ENCODE data around the gene GAL3ST3.

GAL3ST3 gene

DNA sequence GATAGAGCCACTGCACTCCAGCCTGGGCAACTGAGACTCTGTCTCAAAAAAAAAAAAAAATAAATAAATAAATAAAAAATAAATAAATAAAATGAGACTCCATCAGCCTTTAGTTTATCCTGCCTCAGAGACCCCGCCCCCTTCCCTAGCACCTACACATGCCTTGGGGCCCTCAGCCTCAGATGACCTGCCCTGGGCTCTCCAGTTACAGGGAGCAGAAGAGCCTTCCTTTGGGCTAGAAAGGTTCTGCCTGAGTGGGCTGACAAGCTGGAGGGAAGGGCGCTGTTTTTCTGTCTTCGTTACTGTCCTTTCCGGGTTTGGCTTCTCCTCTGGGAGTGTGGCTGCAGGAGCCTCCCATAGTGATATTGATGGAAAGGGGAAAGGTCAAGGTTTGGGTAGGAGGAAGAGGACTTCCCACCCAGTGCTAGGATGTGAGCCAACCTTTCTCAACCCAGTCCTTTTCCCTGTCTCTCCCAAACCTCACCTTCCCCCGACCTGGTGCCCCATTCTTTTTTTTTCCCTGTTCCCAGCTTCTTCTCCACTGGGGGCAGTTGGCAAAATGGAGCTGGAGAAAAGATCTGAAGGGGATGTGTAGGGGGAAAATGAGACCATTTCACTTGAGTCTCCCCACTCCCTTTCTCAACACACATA, 1.7 kb upstream of the GAL3ST3 start:
- Mint-ChIP-seq H3K9me3 (no peaks in the 10 kb centered on the region), H3K4me3 (peak overlapping the region; percentile 89), H3K27ac (peak overlapping the region; percentile 98), H3K36me3 (ENCODE audit: low read depth) (peaks cover 25% of the 10 kb centered on the region), H3K4me1 (peaks cover 67% of the 10 kb centered on the region), H3K27me3 (ENCODE audit: low read depth, poor library complexity) (peaks cover 14% of the 10 kb centered on the region)
- peak; percentile 46 for DNase-seq
- TF ChIP-seq, protein P1, sequence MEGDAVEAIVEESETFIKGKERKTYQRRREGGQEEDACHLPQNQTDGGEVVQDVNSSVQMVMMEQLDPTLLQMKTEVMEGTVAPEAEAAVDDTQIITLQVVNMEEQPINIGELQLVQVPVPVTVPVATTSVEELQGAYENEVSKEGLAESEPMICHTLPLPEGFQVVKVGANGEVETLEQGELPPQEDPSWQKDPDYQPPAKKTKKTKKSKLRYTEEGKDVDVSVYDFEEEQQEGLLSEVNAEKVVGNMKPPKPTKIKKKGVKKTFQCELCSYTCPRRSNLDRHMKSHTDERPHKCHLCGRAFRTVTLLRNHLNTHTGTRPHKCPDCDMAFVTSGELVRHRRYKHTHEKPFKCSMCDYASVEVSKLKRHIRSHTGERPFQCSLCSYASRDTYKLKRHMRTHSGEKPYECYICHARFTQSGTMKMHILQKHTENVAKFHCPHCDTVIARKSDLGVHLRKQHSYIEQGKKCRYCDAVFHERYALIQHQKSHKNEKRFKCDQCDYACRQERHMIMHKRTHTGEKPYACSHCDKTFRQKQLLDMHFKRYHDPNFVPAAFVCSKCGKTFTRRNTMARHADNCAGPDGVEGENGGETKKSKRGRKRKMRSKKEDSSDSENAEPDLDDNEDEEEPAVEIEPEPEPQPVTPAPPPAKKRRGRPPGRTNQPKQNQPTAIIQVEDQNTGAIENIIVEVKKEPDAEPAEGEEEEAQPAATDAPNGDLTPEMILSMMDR (IDR thresholded peaks at IDR 0.05), result no peak

DNA sequence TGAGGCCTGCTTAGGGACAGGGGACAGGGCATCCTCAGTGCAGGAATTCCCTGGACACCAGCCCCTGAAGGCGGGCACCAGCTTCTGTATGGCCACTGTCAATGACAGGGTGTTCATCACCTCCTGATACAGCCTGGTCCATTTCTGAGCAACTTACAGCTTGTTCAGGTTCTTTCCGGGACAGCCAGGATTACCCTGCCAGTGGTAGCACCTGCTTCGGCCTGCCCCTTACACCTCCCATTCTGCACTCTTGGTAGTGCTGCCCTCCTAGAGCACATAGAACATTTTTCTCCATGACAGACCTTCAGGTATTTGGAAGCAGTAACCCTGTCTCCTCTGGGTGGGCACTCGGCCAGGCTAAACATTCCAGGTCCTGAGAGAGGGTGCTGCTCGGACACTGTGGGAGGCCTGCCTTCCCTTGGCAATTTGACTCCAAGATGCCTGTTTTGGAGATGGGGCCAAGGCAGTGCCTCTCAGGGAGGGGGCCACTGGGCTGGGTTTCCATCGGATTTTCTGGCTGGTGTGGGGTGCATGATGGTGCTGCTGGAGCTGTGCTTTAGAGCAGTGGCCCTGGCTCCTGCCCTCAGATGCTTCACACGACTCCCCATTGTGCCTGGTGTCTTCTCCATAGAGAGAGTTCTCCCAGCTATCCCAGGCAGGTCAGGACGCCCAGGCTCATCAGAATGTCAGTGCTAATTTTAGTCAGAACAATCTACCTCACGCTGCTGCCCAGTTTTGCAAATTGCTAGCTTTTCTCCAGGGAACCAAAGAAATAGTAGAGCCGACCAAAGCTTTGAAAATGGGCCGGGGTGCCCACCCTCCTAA, 1.2 kb downstream of the GAL3ST3 start:
- Mint-ChIP-seq H3K4me1 (peaks cover 64% of the 10 kb centered on the region), H3K36me3 (ENCODE audit: low read depth) (peaks cover 22% of the 10 kb centered on the region), H3K4me3 (peak overlapping the region; percentile 83), H3K27me3 (ENCODE audit: low read depth, poor library complexity) (peaks cover 8% of the 10 kb centered on the region), H3K9me3 (no peaks in the 10 kb centered on the region), H3K27ac (no peak overlapping the region)
- DNase-seq, result no peak
- TF ChIP-seq, protein P1 (IDR thresholded peaks at IDR 0.05), result no peak

DNA sequence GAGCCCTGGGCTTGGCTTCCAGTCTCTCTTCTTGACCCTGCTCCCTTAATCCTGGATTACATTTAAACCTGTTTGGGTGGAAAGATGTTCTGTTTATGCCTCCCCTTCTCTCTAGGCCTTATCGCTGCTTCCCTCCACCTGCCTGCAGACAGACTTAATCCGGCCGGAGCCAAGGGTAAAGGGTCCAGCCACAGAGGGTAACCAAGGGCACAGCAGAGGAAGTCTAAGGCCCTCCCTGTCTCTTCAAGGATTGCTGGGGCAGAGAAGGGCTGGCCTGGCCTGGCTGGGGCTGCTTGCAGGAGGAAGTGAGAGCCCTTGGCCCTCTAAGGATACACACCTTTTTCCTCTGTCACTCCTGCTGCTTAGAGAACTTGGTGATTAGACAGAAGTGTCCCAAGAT, 2.1 kb downstream of the GAL3ST3 start:
- H3K27me3 Mint-ChIP-seq (ENCODE audit: low read depth, poor library complexity), result peaks cover 8% of the 10 kb centered on the region
- DNase-seq, result no peak
- H3K4me3 Mint-ChIP-seq, result peak overlapping the region; percentile 15

DNA sequence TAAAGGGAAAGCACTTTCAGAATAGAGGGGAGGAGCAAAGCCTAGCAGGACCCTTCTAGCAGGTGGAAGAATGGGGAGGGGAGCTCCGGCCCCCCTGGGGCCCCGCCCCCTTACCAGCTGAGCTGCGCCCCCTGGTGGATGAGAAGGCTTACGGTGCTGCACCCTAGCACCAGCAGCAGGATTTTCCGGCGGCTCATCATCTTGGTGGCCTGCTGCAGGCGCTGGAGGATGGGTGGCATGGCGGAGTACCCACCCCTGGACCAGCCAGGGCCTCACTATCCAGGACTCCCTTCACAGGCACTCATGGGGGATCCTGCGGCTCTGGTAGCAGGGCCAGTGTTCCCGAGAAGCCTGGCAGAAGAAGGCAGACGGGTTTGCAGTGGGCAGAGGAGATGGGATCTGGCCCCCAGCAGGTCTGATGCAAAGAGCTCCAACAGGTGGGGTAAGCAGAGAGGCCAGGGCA, 3.8 kb downstream of the GAL3ST3 start:
- no peaks in the 10 kb centered on the region for H3K9me3 Mint-ChIP-seq
- no peak overlapping the region for H3K27ac Mint-ChIP-seq
- H3K36me3 Mint-ChIP-seq (ENCODE audit: low read depth), result peaks cover 31% of the 10 kb centered on the region
- TF ChIP-seq, protein P1 (IDR thresholded peaks at IDR 0.05), result peak; percentile 91
- peak; percentile 90 for DNase-seq
- H3K4me1 Mint-ChIP-seq, result peaks cover 43% of the 10 kb centered on the region
- H3K27me3 Mint-ChIP-seq (ENCODE audit: low read depth, poor library complexity), result peaks cover 8% of the 10 kb centered on the region
- no peak overlapping the region for H3K4me3 Mint-ChIP-seq

More for the DNA sequence above, 2.1 kb downstream of the GAL3ST3 start:
- TF ChIP-seq, protein P1 (IDR thresholded peaks at IDR 0.05), result no peak
- Mint-ChIP-seq H3K27ac (no peak overlapping the region), H3K36me3 (ENCODE audit: low read depth) (peaks cover 20% of the 10 kb centered on the region), H3K4me1 (peaks cover 57% of the 10 kb centered on the region), H3K9me3 (no peaks in the 10 kb centered on the region)

DNA sequence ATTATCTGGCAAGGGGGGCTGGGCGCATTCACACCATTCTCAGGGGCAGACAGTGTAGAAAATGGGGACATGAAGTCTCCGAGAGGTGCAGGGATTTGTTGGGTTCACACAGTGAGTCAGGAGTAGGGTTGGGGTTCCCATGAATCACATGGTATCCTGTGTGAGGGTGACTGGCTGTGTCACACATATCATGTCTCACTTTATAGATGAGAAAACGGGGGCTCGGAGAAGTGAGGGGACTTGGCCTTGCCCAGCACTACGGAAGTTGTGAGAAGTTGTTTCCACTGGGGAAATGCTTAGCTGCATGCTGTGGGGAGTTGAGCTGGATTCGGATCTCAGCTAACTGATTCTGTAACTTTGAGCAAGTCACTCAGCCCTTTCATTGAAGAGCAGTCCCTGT, 4.2 kb downstream of the GAL3ST3 start:
- DNase-seq, result no peak
- H3K4me1 Mint-ChIP-seq, result peaks cover 43% of the 10 kb centered on the region
- TF ChIP-seq, protein P1 (IDR thresholded peaks at IDR 0.05), result no peak
- peaks cover 31% of the 10 kb centered on the region for H3K36me3 Mint-ChIP-seq (ENCODE audit: low read depth)
- no peaks in the 10 kb centered on the region for H3K9me3 Mint-ChIP-seq
- H3K27me3 Mint-ChIP-seq (ENCODE audit: low read depth, poor library complexity), result peaks cover 8% of the 10 kb centered on the region
- no peak overlapping the region for H3K27ac Mint-ChIP-seq
- no peak overlapping the region for H3K4me3 Mint-ChIP-seq

Data from nephron progenitor cell (in vitro differentiated cells).